SW480 (cell line): ENCODE measurements around the gene ARHGEF17.

ENCODE experiments used
- DNase-seq: peaks from one replicate; pipeline ENCODE4 v3.0.0-alpha.2; 2016; ENCODE audit warnings: low spot score

Gene ARHGEF17

DNA sequence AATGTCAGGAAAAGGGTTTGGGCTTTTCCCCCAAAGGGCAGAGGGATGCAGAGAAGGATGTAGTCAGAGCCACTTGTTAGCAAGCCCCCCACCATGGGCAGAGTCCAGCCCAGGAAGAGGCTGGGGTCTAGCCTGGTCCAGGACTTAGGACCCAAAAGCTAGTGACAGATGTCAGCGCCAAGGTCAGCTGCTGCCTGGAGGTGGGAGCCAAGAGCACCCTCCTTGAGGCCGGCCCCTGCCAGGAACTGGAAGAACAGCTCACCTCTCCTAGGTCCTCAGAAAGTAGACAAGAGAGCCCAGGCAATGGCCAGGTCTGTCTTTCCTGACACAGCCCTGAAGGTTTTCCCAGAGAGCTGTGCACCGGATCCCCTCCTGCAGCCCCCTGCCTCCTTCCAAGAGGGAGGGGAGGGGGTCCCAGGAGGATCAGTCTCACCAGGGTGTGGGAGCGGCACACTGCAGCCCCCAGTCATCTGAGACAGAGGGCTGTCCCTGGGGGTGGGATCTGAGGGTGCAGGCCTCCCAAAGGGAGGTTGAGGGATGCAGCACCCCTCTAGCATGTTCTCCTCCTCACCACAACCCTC, 14.6 kb upstream of the ARHGEF17 start:
- no peak for DNase-seq

DNA sequence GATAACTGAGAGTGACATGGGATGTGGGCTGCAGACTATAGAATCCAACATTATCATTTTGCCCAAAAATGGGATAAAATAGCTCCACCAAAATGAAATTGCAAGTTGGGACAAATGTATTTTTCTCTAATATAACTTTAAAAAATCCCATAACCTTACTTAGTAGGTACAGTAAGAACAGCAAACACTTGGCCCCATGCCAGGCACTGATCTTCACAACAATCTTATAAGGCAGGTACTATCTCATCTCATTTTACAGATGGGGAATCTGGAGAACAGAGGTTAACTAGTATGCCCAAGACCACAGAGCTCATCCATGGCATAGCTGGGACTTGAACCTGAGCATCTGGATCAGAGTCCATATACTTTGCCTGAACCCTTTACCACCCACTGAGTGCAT, 13.5 kb upstream of the ARHGEF17 start:
- no peak for DNase-seq

DNA sequence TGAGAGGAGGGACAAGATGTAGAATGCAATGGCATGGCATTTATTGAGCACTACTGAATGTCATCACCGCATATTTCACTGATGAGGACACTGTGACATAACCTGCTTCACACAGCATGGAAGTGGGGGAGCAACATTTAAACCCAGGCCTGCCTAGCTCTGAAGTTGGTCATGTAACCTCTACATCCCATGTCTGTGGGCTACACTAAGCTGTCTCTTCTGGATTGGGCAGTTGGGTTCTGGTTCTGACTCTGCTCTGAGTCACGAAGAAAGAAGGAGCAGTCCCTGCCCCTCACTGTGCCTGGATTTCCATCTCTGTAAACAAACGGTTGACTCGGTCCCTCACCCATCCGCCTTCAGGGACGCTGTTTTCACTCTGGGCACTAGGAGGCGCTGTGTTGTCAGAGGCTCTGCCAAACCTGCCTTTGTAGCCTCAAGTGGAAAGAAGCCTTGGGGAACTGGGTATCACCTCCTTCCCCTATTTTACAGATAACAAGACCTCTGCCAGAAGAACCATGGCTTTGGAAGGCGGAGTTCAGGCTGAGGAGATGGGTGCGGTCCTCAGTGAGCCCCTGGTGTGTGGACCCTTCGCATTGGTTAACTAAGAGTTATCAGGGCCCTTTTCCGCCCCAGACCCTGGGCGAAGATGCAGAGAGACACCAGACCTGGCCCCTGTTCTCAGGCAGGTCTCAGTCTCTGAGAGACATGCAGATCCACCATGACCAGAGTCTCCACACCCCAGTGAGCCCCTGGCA, 12.7 kb upstream of the ARHGEF17 start:
- peak; percentile 38 for DNase-seq

DNA sequence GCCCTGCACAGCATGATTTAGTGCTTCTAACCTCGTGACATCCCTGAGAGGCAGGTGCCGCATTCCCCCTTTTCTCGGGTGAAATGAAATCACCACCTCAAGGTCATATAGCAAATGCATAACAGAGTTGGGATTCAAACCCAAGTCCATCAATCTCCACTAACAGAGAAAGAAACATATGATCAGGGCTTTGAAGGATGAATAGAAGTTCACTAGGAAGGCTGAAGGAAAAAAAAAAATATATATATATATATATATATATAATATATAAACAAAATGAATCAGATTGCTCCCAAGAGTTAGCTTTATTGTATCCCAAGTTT, 12.1 kb upstream of the ARHGEF17 start:
- no peak for DNase-seq

DNA sequence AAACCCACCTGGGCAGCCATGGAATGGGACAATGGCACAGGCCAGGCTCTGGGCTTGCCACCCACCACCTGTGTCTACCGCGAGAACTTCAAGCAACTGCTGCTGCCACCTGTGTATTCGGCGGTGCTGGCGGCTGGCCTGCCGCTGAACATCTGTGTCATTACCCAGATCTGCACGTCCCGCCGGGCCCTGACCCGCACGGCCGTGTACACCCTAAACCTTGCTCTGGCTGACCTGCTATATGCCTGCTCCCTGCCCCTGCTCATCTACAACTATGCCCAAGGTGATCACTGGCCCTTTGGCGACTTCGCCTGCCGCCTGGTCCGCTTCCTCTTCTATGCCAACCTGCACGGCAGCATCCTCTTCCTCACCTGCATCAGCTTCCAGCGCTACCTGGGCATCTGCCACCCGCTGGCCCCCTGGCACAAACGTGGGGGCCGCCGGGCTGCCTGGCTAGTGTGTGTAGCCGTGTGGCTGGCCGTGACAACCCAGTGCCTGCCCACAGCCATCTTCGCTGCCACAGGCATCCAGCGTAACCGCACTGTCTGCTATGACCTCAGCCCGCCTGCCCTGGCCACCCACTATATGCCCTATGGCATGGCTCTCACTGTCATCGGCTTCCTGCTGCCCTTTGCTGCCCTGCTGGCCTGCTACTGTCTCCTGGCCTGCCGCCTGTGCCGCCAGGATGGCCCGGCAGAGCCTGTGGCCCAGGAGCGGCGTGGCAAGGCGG, 11.4 kb upstream of the ARHGEF17 start:
- DNase-seq: no peak

DNA sequence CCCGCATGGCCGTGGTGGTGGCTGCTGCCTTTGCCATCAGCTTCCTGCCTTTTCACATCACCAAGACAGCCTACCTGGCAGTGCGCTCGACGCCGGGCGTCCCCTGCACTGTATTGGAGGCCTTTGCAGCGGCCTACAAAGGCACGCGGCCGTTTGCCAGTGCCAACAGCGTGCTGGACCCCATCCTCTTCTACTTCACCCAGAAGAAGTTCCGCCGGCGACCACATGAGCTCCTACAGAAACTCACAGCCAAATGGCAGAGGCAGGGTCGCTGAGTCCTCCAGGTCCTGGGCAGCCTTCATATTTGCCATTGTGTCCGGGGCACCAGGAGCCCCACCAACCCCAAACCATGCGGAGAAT, 10.9 kb upstream of the ARHGEF17 start:
- DNase-seq: no peak

DNA sequence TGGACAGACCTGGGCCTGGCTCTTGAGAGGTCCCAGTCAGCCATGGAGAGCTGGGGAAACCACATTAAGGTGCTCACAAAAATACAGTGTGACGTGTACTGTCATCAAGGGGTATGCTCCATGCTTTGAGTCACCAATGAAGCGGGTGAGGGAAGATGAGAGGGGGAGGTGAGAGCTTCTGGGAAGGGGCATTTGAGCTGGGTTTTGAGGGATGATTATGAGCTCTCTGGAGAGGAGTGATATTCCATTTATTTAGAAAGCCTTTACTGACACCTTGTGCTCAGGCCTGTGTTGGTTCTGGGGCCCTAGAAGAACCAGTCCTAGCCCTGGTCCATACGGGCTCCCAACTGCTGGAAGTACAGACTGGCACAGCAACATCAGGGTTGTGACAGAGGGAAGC, 10.4 kb upstream of the ARHGEF17 start:
- DNase-seq: no peak

DNA sequence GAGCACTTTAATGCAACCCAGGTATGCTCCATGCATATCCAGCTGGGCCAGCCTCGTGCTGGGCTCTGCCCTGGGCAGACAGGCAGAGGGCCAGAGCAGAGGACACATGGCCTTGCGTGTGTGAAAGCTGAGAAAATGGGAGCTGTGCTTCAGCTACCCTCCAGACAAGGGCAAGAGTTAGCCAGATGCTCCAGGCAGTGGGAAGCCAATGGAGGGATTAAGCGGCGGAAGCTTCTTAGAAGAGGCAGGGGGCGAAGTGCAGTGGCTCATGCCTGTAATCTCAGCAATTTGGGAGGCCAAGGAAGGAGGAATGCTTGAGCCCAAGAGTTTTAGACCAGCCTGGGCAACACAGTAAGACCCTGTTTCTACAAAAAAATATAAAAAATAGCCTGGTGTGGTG, 9.8 kb upstream of the ARHGEF17 start:
- DNase-seq: no peak

DNA sequence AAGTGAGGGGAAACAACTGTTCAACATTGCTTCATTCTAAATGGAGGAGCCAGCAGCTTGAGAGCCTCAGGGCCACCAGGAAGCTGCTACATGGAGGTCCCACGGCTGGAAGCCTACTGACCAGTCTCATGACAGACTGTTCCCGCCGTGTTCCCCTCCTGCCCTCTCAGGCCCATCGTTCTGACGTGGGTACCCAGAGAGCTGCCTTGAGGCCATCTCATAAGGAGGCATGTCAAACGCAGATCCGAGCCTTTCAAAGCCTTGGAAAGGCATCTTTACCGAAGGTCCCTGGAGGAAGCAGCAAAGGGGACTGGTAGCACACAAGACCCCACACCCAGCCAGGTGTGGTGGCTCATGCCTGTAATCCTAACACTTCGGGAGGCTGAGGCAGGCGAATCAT, 8.3 kb upstream of the ARHGEF17 start:
- DNase-seq: no peak

DNA sequence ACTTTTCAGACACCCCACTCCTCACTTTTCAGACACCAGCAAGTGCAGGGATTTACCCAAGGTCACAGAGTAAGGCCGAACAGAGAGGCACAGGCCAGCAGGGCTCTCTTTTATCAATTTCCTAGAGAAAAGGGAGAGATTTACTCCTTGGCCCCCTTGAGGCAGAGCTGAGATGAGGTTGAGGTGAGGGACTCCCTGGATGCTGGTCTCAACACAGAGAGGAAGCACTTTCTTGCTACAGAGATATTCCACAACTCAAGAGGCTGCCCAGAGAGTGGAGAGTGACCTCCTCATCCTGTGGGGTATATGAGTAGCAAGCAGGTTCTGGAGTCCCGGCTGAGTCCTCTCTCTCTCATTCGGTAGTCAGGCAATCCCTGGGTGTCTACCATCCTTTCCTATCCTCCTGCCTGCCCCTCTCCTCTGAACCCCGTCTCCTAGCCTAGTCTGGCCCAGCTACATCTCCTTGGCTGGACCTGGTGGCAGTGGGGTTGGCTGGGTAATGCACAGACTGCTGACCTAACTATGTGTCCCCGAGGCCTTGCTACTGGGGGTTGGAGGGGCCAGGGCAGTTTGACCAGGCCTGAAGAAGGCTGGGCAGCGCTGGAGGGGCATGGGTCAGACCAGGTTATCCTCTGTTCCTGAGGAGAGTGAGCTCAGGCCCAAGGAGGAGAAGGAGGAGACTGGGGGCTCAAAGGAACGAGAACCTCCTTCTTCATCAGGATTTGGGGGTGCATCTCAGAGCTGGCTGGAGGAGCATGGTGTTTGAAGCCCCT, 1.8 kb upstream of the ARHGEF17 start:
- DNase-seq: no peak

DNA sequence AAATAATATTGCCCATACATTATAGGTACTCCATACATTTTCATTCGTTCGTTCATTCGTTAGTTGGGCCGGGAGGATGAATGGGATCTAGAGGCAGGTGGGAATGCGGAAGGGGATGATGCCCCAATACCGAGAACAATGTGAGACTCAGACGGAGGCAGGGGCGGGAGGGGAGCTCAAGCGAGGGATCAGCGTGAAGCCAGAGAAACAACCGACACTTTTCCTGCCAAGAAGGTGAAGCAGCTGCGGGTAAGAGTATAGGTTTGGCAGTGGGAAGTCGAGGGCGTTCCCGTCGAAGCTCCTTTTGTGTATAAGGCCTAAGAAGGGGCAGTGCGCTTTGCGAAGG, 1.1 kb upstream of the ARHGEF17 start:
- DNase-seq: no peak

DNA sequence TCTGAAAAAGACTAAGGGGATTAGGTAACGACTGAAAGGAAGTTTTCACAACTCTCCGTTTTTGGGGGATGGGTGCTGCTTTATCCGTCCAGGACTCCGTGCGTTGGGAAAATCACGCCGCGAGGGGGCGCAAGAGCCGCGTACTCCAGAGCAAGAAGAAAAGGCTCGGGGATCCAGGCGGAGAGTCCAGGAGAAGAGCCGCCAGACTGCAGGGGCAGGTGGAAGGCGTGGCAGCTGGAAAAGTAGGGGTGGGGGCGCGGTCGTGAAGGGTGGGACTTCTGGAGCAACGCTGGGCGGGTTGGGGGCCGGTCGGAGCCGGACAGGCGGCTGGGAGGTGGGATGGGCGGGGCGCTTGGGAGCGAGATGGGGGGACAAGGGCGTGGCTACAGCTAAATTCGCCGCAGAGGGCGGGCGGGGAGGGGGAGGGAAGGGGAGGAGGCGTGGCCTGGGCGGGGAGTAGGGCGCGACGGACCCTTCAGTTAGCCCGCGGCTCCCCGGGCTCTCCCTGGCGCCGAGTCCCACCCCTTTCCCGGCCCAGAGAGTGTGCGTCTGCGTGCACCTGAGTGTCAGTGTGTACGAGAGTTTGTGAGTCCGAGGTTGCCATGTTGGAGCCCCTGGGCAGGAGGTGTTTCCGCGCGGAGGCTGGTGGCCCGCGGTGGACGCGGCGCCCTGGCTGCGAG, 613 bp upstream of the ARHGEF17 start:
- peak; percentile 97 for DNase-seq

DNA sequence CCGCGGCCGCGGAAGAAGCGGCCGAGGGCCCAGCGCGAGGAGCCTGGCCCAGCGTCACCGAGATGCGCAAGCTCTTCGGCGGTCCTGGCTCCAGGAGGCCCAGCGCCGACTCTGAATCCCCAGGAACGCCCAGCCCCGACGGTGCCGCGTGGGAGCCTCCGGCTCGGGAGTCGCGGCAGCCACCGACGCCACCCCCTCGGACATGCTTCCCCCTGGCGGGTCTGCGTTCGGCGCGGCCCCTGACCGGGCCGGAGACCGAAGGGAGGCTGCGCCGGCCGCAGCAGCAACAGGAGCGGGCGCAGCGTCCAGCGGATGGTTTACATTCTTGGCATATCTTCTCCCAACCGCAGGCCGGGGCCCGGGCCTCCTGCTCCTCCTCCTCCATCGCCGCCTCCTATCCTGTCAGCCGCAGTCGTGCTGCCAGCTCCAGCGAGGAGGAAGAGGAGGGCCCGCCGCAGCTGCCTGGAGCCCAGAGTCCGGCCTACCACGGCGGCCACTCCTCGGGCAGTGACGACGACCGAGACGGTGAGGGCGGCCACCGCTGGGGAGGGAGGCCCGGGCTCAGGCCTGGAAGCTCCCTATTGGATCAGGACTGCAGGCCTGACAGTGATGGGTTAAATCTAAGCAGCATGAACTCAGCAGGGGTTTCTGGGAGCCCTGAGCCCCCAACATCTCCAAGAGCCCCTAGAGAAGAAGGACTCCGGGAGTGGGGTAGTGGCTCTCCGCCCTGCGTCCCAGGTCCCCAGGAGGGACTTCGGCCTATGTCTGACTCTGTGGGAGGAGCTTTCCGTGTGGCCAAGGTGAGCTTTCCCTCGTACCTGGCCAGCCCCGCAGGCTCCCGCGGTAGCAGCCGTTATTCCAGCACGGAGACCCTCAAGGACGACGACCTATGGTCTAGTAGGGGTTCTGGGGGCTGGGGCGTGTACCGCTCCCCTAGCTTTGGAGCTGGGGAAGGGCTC, 1.2 kb downstream of the ARHGEF17 start:
- DNase-seq: peak; percentile 94

DNA sequence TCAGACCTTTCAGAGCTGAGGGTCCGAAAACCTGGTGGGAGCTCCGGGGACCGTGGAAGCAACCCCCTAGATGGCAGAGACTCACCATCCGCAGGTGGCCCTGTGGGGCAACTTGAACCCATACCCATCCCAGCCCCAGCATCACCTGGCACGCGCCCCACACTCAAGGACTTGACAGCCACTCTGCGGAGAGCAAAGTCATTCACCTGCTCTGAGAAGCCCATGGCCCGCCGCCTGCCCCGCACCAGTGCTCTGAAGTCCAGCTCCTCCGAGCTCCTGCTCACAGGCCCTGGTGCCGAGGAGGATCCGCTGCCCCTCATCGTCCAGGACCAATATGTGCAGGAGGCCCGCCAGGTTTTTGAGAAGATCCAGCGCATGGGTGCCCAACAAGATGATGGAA, 2.0 kb downstream of the ARHGEF17 start:
- DNase-seq: no peak

DNA sequence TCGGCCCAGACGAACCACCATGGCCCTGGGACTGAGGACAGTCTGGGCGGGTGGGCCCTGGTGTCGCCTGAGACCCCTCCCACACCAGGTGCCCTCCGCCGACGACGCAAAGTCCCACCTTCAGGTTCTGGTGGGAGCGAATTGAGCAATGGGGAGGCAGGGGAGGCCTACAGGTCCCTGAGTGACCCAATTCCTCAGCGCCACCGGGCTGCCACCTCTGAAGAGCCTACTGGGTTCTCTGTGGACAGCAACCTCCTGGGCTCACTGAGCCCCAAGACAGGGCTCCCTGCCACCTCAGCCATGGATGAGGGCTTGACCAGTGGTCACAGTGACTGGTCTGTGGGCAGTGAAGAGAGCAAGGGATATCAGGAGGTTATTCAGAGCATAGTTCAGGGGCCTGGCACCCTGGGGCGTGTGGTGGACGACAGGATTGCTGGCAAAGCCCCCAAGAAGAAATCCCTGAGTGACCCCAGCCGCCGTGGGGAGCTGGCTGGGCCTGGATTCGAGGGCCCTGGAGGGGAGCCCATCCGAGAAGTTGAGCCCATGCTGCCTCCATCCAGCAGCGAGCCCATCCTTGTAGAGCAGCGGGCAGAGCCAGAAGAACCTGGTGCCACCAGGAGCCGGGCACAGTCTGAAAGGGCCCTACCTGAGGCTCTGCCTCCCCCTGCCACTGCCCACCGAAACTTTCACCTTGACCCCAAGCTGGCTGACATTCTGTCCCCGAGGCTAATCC, 2.8 kb downstream of the ARHGEF17 start:
- no peak for DNase-seq

DNA sequence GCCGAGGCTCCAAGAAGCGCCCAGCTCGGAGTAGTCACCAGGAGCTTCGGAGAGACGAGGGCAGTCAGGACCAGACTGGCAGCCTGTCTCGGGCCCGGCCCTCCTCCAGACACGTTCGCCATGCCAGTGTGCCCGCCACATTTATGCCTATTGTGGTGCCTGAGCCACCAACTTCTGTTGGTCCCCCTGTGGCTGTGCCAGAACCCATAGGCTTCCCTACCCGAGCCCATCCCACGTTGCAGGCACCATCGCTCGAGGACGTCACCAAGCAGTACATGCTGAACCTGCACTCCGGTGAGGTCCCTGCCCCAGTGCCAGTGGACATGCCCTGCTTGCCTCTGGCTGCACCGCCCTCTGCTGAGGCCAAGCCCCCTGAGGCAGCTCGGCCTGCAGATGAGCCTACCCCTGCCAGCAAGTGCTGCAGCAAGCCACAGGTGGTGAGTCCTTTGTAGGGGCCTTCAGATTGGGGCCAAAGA, 3.4 kb downstream of the ARHGEF17 start:
- DNase-seq: no peak

DNA sequence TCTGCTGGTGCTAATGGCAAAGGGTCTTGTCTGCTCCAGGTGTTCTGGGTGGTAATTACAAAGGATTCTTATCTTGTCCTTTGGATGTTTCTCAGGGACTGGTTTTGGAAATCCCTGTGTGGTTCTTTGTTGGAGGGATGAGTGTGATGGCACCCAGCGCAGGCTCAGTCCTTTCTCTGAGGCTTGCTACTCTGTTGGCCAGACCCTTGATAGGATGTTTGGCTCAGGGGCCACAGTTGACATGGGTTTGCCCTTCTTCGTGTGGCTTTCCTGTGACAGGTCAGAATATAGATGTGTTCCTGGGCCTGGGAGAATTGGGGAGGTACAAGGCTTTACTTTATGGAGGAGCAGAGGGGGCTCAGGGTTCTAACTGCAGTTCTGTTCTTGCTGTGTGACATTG, 4.0 kb downstream of the ARHGEF17 start:
- DNase-seq: no peak

DNA sequence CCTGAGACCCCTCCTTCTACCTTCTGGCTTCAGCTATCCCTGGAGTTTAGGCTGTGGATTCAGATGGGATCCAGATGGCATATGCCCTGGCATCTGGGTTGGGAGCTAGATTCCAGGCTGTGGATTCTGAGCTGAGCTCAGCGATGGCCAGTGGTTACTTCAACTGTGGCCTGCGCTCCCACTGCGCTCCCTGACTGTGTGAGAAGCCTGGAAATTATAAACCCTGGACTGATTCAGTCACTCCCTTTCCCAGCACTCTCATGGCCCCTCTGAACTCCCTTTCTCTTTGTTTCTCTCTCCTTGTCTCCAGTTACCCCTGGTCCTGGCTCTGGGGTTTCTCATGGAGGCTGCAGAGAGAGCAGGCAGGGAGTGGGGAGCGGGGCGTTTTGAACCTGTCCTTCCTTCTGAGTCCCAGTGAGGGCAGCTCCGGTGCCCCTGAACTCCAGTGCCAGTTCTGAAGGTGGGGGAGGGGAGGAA, 4.8 kb downstream of the ARHGEF17 start:
- no peak for DNase-seq

DNA sequence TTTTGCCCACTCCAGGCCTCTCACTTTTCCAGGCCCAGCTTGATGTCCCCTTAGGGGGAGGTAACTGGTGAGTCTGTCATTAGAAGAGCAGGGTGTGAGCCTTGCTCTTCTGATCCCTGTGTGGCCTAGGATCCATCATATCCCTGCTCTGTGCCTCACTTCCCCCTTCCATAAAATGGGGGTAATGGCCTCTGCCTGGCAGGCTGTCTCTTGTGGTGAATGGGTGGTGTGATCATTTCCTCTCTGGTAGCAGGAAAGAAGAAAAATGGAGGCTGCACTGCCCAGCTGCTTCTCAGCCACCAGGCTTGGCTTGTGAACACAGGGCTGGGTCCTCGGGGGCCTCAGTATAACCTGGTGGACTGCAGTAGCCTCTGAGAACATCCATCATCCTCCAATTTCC, 5.6 kb downstream of the ARHGEF17 start:
- DNase-seq: no peak
